Muscle of leg (tissue), 11 donors: ENCODE results near the gene TBXAS1. TPM values are rescaled to one million over a fixed set of nuclear protein-coding genes. Genes with fewer than 3 reads are reported as not detected.

Experiments
- DNase-seq: peaks from one replicate; pipeline ENCODE4 v3.0.0; 2013
- H3K27ac ChIP-seq: one replicate; pipeline ENCODE4 v1.5.1; 2013; ENCODE audit warnings: mild to moderate bottlenecking, low read length, control low read depth
- H3K27me3 ChIP-seq: one replicate; pipeline ENCODE4 v1.6.1; 2013; ENCODE audit warnings: low read length; ENCODE audit not compliant: control insufficient read depth, insufficient read depth
- H3K36me3 ChIP-seq: one replicate; pipeline ENCODE4 v1.6.1; 2013; ENCODE audit warnings: low read length; ENCODE audit not compliant: control insufficient read depth, insufficient read depth
- H3K4me1 ChIP-seq: one replicate; pipeline ENCODE4 v1.6.1; 2013; ENCODE audit warnings: low read length; ENCODE audit not compliant: control insufficient read depth, insufficient read depth
- H3K4me3 ChIP-seq: one replicate; pipeline ENCODE4 v1.5.1; 2013; ENCODE audit warnings: low read length, control low read depth
- H3K9me3 ChIP-seq: replicated peaks from 2 replicates; pipeline ENCODE4 v1.6.1; 2013; ENCODE audit warnings: low read depth, low read length; ENCODE audit not compliant: control insufficient read depth
- WGBS: methylation state at CpG from one replicate; pipeline ENCODE4 v1.1.5; 2013; ENCODE audit warnings: missing lambda C conversion rate; ENCODE audit not compliant: insufficient coverage; 5-methylcytosine and 5-hydroxymethylcytosine counted together
- polyA plus RNA-seq, 8 donors: library from polyadenylated mRNA; unstranded; fragments of 120-200 nt; gene quantifications; one replicate each; pipeline versions ENCODE4 v1.2.1 to v1.2.3, GENCODE V29; 2013; ENCODE audit warnings: inconsistent platforms in 1 of 8, low replicate concordance in 1 of 8; ENCODE audit not compliant: insufficient read length in 8 of 8, insufficient read depth in 1 of 8
- total RNA-seq: library from RNA; stranded (reverse); fragments of 120-200 nt; gene quantifications from one replicate; pipeline ENCODE4 v1.2.4, GENCODE V29; 2013

TBXAS1 gene
- total and polyA plus RNA-seq, 9 donors, result 2.6 to 4.5 (median 3.4) TPM

DNA sequence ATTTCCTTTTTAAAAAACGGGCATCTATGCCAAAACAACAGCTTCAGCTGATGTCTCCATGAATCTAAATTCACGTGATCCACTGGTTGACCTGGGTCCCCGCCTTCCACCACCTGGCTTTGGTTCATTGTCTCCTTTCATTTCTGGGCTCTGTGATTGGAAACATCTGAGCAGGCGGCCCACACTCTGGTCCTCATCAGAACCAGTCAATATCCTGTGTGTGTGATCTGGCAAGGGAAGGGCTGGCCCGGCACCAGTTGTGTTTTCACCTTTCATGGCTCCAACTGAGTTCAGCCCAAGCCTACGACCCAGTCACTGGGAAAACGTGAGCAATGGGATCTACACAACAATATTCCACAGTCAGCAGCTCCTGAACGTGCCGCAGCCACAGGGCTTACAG lies 187.5 kb downstream of the TBXAS1 start:
- H3K9me3 ChIP-seq, result no peaks in the 10 kb centered on the region
- no peak overlapping the region for H3K4me3 ChIP-seq
- H3K27ac ChIP-seq, result no peak overlapping the region
- H3K27me3 ChIP-seq, result no peaks in the 10 kb centered on the region
- H3K36me3 ChIP-seq, result peaks cover 4% of the 10 kb centered on the region
- no peaks in the 10 kb centered on the region for H3K4me1 ChIP-seq
- no peak for DNase-seq
- 54% methylated on average over 6 of the region's 9 CpGs for WGBS

DNA sequence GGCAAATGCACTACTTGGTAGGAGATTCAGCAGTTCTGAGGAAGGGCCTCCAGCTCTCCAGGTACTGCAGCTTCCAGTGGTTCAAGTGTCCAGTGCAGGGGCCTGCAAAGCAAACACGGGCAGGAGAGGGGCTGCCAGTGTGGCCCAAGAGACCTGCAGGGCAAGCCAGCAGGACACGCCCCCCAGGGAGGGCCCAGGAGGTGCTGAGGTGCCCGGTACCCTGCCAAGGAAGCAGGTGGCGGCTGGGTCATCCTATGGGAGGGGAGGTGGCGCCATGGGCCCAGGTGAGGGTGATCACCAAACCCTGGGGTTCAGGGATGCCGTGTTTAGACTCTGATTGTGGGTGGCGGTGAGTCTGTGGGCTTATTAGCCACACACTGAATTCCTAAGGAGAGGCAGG lies 188.0 kb downstream of the TBXAS1 start:
- Histone ChIP-seq H3K27me3 (no peaks in the 10 kb centered on the region), H3K36me3 (peaks cover 9% of the 10 kb centered on the region), H3K4me3 (no peak overlapping the region), H3K4me1 (no peaks in the 10 kb centered on the region), H3K27ac (no peak overlapping the region), H3K9me3 (no peaks in the 10 kb centered on the region)
- no peak for DNase-seq
- 86% methylated on average over 7 of the region's 7 CpGs for WGBS

DNA sequence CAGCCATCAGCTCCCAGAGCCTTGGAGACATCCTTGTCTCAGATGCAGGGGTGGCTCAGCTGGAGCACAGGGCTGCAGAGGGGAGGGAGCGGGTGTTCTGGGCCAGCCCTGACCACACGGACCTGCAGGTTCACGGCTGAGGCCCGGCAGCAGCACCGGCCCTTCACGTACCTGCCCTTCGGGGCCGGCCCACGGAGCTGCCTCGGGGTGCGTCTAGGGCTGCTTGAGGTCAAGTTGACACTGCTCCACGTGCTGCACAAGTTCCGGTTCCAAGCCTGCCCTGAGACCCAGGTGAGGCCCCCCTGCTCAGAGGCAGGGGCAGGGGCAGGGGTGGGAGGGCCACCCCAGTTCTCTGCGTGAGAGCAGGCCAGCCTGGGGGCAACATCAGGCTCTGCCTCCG lies 188.5 kb downstream of the TBXAS1 start:
- H3K27me3 ChIP-seq, result no peaks in the 10 kb centered on the region
- peaks cover 14% of the 10 kb centered on the region for H3K36me3 ChIP-seq
- H3K4me3 ChIP-seq, result no peak overlapping the region
- H3K9me3 ChIP-seq, result no peaks in the 10 kb centered on the region
- DNase-seq, result no peak
- 63% methylated on average over 13 of the region's 15 CpGs for WGBS
- no peaks in the 10 kb centered on the region for H3K4me1 ChIP-seq
- H3K27ac ChIP-seq, result no peak overlapping the region

DNA sequence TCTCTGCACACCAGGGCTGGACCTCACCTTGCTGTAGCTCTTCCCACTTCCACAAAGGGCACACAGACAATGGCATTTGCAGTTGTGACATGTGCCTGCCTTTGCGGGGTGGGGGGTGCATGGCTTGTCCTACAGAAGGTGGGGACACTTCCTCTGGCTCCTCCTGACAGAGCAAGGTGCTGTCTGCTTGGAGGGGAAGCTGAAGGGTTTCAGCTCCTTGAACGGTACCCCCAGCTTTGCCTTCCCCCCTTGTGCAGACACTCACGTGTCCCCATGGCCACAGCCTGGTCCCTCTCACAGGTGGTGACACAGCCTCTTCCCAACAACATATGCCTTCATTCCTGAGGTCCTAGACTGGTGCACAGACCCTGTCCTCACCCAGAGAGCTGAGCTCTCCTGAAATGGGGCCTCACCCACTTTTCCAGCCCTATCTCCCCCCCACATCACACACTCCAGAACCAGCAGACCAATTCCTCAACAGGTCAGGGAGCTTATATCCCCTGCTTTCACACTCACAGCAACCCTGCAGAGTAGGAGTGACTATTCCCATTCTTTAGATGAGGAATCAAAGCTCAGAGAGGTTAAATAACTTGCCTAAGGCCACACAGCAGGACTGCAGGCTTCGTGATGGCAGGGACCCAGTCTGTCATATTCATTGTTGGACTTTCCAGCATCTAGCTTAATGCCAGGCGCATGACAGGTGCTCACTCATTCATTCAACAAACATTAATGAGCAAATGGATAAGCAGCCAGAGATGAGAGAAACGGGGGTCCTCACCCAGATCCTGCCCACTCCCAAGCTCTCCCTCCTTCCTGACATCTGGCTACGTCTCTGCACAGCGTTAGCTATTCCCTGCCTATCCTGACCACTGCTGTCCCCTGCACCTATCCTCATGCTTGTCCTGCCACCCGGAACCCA lies 189.3 kb downstream of the TBXAS1 start:
- no peaks in the 10 kb centered on the region for H3K4me1 ChIP-seq
- no peaks in the 10 kb centered on the region for H3K9me3 ChIP-seq
- WGBS, result 78% methylated on average over 8 of the region's 9 CpGs
- H3K27ac ChIP-seq, result no peak overlapping the region
- no peaks in the 10 kb centered on the region for H3K27me3 ChIP-seq
- no peak overlapping the region for H3K4me3 ChIP-seq
- no peak for DNase-seq
- peaks cover 22% of the 10 kb centered on the region for H3K36me3 ChIP-seq

DNA sequence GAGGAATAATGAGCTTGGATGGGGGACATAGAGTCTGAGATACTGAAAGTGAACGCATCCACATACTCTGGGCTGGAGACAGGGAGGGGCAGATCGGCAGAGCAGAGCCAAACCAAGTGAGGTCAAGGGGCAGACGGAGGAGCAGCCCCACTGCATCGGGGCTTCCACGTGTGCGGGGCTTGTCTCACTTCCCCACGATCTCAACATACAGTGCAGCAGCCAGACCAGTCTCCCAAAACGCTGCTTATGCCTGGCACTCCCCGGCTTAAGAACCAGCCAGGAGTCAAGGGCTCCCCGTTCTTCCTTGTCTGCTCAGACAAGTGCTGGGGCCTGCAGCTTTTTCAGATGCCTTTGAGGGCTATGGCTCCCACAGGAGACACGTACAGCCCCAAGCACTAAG lies 190.1 kb downstream of the TBXAS1 start:
- 33% methylated on average over 11 of the region's 11 CpGs for WGBS
- Histone ChIP-seq H3K4me3 (no peak overlapping the region), H3K27ac (no peak overlapping the region), H3K9me3 (no peaks in the 10 kb centered on the region), H3K36me3 (peaks cover 28% of the 10 kb centered on the region), H3K27me3 (no peaks in the 10 kb centered on the region), H3K4me1 (no peaks in the 10 kb centered on the region)
- DNase-seq, result no peak

DNA sequence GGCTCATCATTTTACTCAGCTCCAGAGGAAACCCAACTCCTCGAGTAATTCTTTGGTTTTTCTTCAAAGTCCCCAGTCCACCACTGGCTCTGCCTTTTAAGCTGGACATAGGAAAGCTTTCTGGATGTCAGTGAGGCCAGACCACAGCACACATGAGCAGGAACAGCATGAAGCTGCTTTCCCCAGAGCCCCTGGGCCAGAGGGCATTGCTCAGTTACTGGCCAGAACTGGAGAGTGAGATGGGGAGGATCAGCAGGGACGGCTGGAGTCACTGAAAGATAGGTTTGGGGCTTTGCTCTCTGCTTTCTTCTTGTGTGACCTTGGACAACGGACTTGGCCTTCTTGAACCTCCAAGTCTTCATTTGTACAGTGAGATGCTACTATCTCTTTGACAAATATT lies 190.5 kb downstream of the TBXAS1 start:
- no peaks in the 10 kb centered on the region for H3K27me3 ChIP-seq
- H3K4me3 ChIP-seq, result no peak overlapping the region
- H3K9me3 ChIP-seq, result no peaks in the 10 kb centered on the region
- no peak overlapping the region for H3K27ac ChIP-seq
- WGBS, result no CpG with 5 or more reads among the region's 3 CpGs
- H3K4me1 ChIP-seq, result no peaks in the 10 kb centered on the region
- DNase-seq, result no peak
- peaks cover 32% of the 10 kb centered on the region for H3K36me3 ChIP-seq

DNA sequence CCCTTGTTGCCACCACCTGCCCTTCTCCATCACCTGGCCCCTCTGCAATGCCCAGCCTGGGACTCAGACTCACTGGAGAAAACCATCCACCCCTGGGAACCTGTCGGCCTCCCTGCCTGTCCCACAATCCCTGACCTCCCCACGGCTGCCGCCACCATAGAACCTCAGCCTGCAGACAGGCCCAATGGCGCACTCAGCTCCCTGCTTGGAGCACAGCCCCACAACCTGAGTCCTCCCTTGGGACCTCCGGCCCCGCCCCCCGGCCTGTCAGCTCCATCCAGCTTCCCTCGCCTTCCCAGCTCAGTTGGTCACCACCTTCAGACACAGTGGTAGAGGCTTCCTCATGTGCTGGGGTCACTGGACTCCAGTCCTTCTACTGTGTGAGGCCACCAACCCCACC lies 192.5 kb downstream of the TBXAS1 start:
- WGBS, result 91% methylated on average over 8 of the region's 8 CpGs
- H3K27ac ChIP-seq, result no peak overlapping the region
- no peaks in the 10 kb centered on the region for H3K4me1 ChIP-seq
- H3K27me3 ChIP-seq, result no peaks in the 10 kb centered on the region
- H3K36me3 ChIP-seq, result peaks cover 49% of the 10 kb centered on the region
- no peak overlapping the region for H3K4me3 ChIP-seq
- DNase-seq, result no peak
- no peaks in the 10 kb centered on the region for H3K9me3 ChIP-seq

DNA sequence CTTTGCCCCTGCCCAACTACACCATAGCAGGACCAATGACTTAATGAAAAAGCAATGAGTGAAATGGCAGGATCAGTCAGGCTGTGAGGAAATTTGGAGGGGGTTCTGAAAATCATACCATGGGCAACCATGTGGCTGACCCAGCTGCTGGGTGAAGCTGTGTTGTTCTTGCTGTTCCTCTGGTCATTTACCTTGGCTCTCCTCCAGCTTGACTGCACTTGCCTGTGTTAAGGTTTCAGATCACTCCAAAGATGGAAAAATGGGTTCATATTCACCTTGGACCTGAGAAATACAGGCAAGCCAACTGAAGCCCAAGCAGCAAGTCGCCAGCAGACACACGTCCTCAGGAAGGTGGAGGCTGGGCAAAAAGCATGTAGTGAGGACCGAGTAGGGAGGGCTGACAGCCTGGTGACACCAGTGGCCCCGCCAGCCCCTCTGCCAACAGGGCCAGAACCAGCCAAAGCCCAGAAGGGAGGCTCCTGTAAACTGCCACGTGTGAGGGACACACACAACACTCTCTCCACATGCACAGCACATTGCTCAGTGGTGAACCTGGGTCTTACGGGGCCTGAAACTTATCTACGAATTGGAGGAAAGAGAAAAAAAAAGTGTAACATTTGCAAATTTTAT lies 193.6 kb downstream of the TBXAS1 start:
- no peaks in the 10 kb centered on the region for H3K9me3 ChIP-seq
- H3K36me3 ChIP-seq, result peaks cover 57% of the 10 kb centered on the region
- 93% methylated on average over 3 of the region's 7 CpGs for WGBS
- H3K27me3 ChIP-seq, result no peaks in the 10 kb centered on the region
- no peak overlapping the region for H3K4me3 ChIP-seq
- no peak overlapping the region for H3K27ac ChIP-seq
- no peak for DNase-seq
- H3K4me1 ChIP-seq, result no peaks in the 10 kb centered on the region

DNA sequence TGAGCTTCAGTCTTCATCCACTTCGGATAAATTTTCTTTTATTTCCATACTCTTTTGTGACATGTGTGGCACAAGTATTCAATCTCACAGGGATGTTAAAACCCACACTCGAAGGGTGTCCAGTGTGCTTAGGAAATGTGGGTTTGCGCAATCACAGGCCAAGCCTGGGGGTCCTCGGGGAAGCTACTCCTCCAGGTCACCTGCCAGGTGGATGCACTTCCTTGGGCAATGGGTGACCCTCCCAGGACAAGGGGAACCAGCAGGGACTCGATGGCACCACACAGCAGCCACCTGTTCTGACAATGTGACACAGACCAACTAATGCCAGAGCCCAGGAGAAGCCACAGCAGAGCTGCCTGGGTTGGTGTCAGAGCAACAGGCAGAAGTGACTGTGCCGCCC lies 194.7 kb downstream of the TBXAS1 start:
- no peaks in the 10 kb centered on the region for H3K9me3 ChIP-seq
- H3K36me3 ChIP-seq, result peaks cover 62% of the 10 kb centered on the region
- DNase-seq, result no peak
- H3K4me3 ChIP-seq, result no peak overlapping the region
- H3K4me1 ChIP-seq, result peaks cover 2% of the 10 kb centered on the region
- no peak overlapping the region for H3K27ac ChIP-seq
- 76% methylated on average over 5 of the region's 6 CpGs for WGBS
- no peaks in the 10 kb centered on the region for H3K27me3 ChIP-seq

DNA sequence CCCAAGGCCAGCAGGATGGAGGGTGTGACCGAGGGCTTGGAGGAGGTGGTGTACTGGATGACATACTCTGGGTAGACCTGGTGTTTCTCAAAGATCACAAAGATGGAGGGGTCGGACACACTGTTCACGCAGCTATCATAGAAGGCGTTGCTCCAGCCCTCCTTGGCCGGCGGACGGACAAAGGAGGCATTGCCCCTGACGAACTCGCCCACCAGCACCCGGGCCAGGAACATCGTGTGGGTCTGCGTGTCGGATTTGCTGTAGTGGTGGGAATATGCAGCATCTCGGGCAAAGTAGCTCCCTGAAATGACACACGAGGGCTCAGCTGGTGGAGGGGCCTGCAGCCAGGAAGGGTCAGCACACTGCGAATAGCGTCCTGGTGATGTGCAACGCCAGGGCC lies 195.5 kb downstream of the TBXAS1 start:
- WGBS, result 88% methylated on average over 16 of the region's 18 CpGs
- H3K4me3 ChIP-seq, result no peak overlapping the region
- no peaks in the 10 kb centered on the region for H3K27me3 ChIP-seq
- H3K36me3 ChIP-seq, result peaks cover 62% of the 10 kb centered on the region
- no peaks in the 10 kb centered on the region for H3K9me3 ChIP-seq
- no peak overlapping the region for H3K27ac ChIP-seq
- H3K4me1 ChIP-seq, result peaks cover 2% of the 10 kb centered on the region
- DNase-seq, result no peak
